Astrocyte of the cerebellum (primary cell): ENCODE data around the gene PRKCE.
A peak's percentile ranks its signal among the peaks of the same experiment; 100 is the strongest.

Experiments
- DNase-seq: peaks from one replicate; pipeline ENCODE4 v3.0.0-alpha.2; 2011; ENCODE audit warnings: low read depth
- H3K4me3 ChIP-seq: 2 replicates; pipeline ENCODE4 v1.5.1; 2011; ENCODE audit warnings: mild to moderate bottlenecking, low read depth, low read length, moderate library complexity
- CTCF ChIP-seq: IDR thresholded peaks from 2 replicates; pipeline ENCODE4 v1.5.1; 2012; ENCODE audit warnings: low read length, low read depth, moderate library complexity, mild to moderate bottlenecking; ENCODE audit errors: missing control alignments
- in situ Hi-C: cut with HindIII; loops from 2 replicates; pipeline ENCODE4 v1.10.0; 2017; ENCODE audit warnings: low sequenced_read_pairs

Gene PRKCE

GRCh38 chr2:46225730-46226129, 574.3 kb downstream of the PRKCE start:
- H3K4me3 ChIP-seq = no peak overlapping the region
- TF ChIP-seq CTCF = no peak
- no peak for DNase-seq
- in situ Hi-C loops = no loop called here

GRCh38 chr2:46226620-46227019, 575.1 kb downstream of the PRKCE start:
- in situ Hi-C loops = no loop called here
- no peak for DNase-seq
- TF ChIP-seq CTCF = no peak
- no peak overlapping the region for H3K4me3 ChIP-seq

GRCh38 chr2:46227022-46227421, 575.5 kb downstream of the PRKCE start:
- H3K4me3 ChIP-seq = no peak overlapping the region
- TF ChIP-seq CTCF = no peak
- DNase-seq = no peak
- in situ Hi-C loops = no loop called here

- H3K4me3 ChIP-seq = no peak overlapping the region
- in situ Hi-C loops = no loop called here
- TF ChIP-seq CTCF = no peak
- DNase-seq = no peak
Measured at GRCh38 chr2:46227674-46228289, 576.3 kb downstream of the PRKCE start.

GRCh38 chr2:46229134-46230063, 577.9 kb downstream of the PRKCE start:
- DNase-seq = peak; percentile 95
- H3K4me3 ChIP-seq = no peak overlapping the region
- in situ Hi-C loops = no loop called here
- peak; percentile 26 for TF ChIP-seq CTCF

- in situ Hi-C loops = no loop called here
Measured at GRCh38 chr2:46230115-46230571, 578.7 kb downstream of the PRKCE start.

More at GRCh38 chr2:46230115-46230571, 578.7 kb downstream of the PRKCE start:
- peak; percentile 30 for TF ChIP-seq CTCF
- no peak overlapping the region for H3K4me3 ChIP-seq
- peak; percentile 18 for DNase-seq
